Measurements from ENCODE around the gene LCK. TPM values are rescaled to one million over a fixed set of nuclear protein-coding genes. Genes with fewer than 3 reads are reported as not detected.

LCK gene
- 19.6 TPM for polyA plus RNA-seq (2013, experiment 1 of 2)
- 20.3 TPM for polyA plus RNA-seq (2013, experiment 2 of 2)

DNA sequence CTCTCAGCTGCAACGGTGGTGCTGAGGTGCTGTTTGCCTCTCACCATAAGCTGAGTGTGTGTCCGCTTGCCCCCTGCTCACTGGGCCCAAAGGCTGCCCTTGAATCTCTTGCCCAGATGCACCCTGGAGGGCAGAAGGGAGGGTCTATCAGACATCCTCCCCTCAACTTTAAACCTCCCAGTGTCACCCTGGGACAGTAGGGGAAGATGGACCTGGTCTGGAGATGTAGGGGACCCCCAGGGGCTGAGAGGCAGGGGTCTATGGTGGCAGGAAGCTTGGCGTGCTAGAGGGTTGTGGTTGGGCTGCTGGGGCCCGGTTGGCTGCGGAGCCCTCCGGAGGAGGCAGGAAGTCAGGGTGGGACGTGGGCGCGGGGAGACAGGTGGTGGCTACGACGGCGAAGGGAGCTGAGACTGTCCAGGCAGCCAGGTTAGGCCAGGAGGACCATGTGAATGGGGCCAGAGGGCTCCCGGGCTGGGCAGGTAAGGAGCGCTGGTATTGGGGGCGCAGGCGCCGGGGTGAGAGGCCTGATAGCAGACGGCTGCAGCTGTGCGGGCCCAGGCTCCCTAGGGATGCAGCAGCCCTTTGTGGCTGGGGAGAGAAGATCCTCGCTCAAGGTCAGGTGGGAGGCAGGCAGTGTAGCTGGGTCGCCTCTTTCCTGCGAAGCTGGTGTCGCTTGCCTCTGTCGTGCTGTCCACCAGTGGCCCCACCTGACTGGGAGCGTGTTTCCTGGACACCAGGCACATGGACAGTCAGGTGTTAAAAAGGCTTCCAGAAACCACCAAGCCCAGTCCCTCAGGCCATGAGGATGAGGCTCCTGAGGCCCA lies at the start of gene LCK:
Gene LCK (plus strand): TSS at position 373 of the 824 bp plus-strand sequence. CDS start 23,065 bp downstream, outside the sequence.
- WGBS (ENCODE audit: extremely low coverage, insufficient coverage, low lambda C conversion rate), result no CpG with 5 or more reads among the region's 25 CpGs
- no peaks in the 10 kb centered on the region for H3K79me1 ChIP-seq (ENCODE audit: low read length)

DNA sequence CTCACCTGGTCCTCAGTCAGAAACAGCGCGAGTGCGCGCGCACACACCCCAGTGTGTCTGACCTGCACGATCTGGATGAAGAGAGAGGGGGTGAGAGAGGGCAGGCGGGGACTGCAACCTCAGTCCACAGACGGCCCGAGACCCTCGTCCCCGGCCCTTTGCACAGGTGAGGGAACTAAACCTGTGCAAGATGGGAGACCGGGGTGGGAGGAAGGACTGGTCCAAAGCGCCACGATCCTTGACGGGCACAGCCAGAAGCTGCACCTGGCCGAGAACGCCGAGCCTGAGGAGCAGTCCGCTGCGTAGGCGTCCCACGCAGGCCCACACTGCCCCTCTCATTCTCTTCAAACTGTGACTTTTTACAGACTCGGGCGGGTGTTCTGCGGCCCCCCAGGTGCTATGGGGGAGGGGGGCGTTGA lies 46.1 kb upstream of the LCK start:
- peak overlapping the region; percentile 77 for H3K56ac ChIP-seq (ENCODE audit: low read length)
- DNase-seq, result peak; percentile 16
- H3K27ac ChIP-seq (ENCODE audit: low read depth, low read length), result no peak overlapping the region
- H3K79me2 ChIP-seq (ENCODE audit: control insufficient read depth, insufficient read depth, low read length), result no peaks in the 10 kb centered on the region
- H4K5ac ChIP-seq (ENCODE audit: low read length), result no peak overlapping the region
- no peak overlapping the region for H3K23ac ChIP-seq (ENCODE audit: low read length)
- no peak overlapping the region for H3K18ac ChIP-seq (ENCODE audit: low read length)
- H4K8ac ChIP-seq (ENCODE audit: low read depth, low read length), result no peak overlapping the region
- peak overlapping the region; percentile 58 for H3K4me2 ChIP-seq (ENCODE audit: low read length)
- H2AK5ac ChIP-seq (ENCODE audit: low read length), result no peak overlapping the region
- H3K4ac ChIP-seq (ENCODE audit: low read depth, low read length), result no peak overlapping the region
- no CpG with 5 or more reads among the region's 26 CpGs for WGBS (ENCODE audit: extremely low coverage, insufficient coverage, low lambda C conversion rate)
- H3K9ac ChIP-seq (ENCODE audit: low read length), result peak overlapping the region; percentile 67
- no peaks in the 10 kb centered on the region for H3K27me3 ChIP-seq (ENCODE audit: insufficient read depth, low read length, poor library complexity)
- H2BK120ac ChIP-seq (ENCODE audit: low read depth, low read length), result no peak overlapping the region
- H3K79me1 ChIP-seq (ENCODE audit: low read length), result no peaks in the 10 kb centered on the region
- no peaks in the 10 kb centered on the region for H3K36me3 ChIP-seq (ENCODE audit: control insufficient read depth, insufficient read depth, low read length)
- no peak overlapping the region for H2BK15ac ChIP-seq (replicated peaks; ENCODE audit: low read depth)
- H2BK5ac ChIP-seq (ENCODE audit: low read length), result no peak overlapping the region
- peaks cover 8% of the 10 kb centered on the region for H3K4me1 ChIP-seq (ENCODE audit: control insufficient read depth, low read depth, low read length)
- H3K4me3 ChIP-seq (ENCODE audit: low read length), result no peak overlapping the region

More for the DNA sequence above, at the start of gene LCK:
- Histone ChIP-seq H3K23ac (ENCODE audit: low read length) (no peak within 1 kb of the TSS), H2AK5ac (ENCODE audit: low read length) (no peak within 1 kb of the TSS), H3K4me1 (ENCODE audit: control insufficient read depth, low read depth, low read length) (peaks cover 1% of the 10 kb centered on the region), H3K79me2 (ENCODE audit: control insufficient read depth, insufficient read depth, low read length) (no peaks in the 10 kb centered on the region), H3K18ac (ENCODE audit: low read length) (no peak within 1 kb of the TSS), H3K27ac (ENCODE audit: low read depth, low read length) (no peak within 1 kb of the TSS), H3K4me2 (ENCODE audit: low read length) (no peak within 1 kb of the TSS), H4K8ac (ENCODE audit: low read depth, low read length) (no peak within 1 kb of the TSS), H3K4me3 (ENCODE audit: low read length) (no peak within 1 kb of the TSS), H2BK120ac (ENCODE audit: low read depth, low read length) (no peak within 1 kb of the TSS), H4K5ac (ENCODE audit: low read length) (no peak within 1 kb of the TSS), H3K27me3 (ENCODE audit: insufficient read depth, low read length, poor library complexity) (no peaks in the 10 kb centered on the region), H3K4ac (ENCODE audit: low read depth, low read length) (no peak within 1 kb of the TSS), H3K56ac (ENCODE audit: low read length) (peak within 1 kb of the TSS; percentile 28), H3K36me3 (ENCODE audit: control insufficient read depth, insufficient read depth, low read length) (no peaks in the 10 kb centered on the region), H2BK5ac (ENCODE audit: low read length) (no peak within 1 kb of the TSS), H3K9ac (ENCODE audit: low read length) (no peak within 1 kb of the TSS), H2BK15ac (replicated peaks; ENCODE audit: low read depth) (no peak within 1 kb of the TSS)
- no peak for DNase-seq

DNA sequence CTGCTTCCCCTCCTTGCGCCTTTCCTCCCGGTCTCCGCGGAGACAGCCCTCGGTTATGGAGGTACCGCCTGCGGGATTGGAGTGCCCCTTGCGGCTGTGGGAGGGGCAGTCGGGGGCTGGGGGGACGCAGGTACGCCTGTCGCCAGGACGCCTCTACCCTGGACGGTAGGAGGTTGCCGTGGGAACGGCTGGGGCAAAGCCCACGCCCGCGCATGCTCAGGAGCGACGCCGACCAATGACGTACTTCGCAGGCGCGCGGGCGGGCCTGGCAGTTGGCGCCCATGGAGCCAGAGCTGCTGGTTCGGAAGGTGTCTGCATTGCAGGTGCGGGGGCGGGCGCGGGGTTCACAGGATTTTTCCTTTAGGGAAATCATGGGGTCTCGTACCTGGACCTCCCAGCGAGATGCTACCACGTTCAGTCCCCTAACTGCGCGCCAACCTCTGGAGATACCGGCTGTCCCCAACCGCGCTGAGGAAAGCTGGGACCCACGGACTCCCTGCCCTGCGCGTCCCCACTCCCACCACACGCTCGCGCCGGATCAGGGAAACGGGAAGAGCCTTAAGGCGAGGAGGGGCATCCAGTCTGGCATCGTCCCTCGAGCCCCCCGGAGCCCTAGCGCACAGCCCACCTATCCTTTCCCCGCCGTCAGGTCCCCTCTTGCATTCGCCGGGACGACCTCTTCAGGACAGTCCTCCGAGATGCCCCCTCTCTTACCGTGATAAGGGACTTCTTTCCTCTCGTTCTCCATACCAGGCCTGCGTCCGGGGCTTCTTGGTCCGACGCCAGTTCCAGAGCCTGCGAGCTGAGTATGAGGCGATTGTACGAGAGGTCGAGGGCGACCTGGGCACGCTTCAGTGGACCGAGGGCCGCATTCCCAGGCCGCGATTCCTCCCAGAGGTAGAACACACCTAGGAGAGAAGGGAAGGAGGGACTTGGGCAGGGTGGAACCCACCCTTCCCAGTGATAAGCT lies 45.4 kb upstream of the LCK start, which contains the start of gene IQCC:
Gene IQCC (plus strand): TSS at position 271 of the 970 bp plus-strand sequence. CDS start 11 bp downstream, at position 282.
- peak within 1 kb of the TSS; percentile 95 for H3K23ac ChIP-seq (ENCODE audit: low read length)
- no peak within 1 kb of the TSS for H2BK5ac ChIP-seq (ENCODE audit: low read length)
- no peak within 1 kb of the TSS for H3K18ac ChIP-seq (ENCODE audit: low read length)
- no peaks in the 10 kb centered on the region for H3K36me3 ChIP-seq (ENCODE audit: control insufficient read depth, insufficient read depth, low read length)
- H3K56ac ChIP-seq (ENCODE audit: low read length), result peak within 1 kb of the TSS; percentile 97
- DNase-seq, result peak; percentile 96
- H3K27ac ChIP-seq (ENCODE audit: low read depth, low read length), result no peak within 1 kb of the TSS
- no peak within 1 kb of the TSS for H2BK15ac ChIP-seq (replicated peaks; ENCODE audit: low read depth)
- H3K4ac ChIP-seq (ENCODE audit: low read depth, low read length), result no peak within 1 kb of the TSS
- no peaks in the 10 kb centered on the region for H3K27me3 ChIP-seq (ENCODE audit: insufficient read depth, low read length, poor library complexity)
- no peak within 1 kb of the TSS for H4K5ac ChIP-seq (ENCODE audit: low read length)
- H3K79me2 ChIP-seq (ENCODE audit: control insufficient read depth, insufficient read depth, low read length), result no peaks in the 10 kb centered on the region
- WGBS (ENCODE audit: extremely low coverage, insufficient coverage, low lambda C conversion rate), result no CpG with 5 or more reads among the region's 77 CpGs
- peaks cover 6% of the 10 kb centered on the region for H3K4me1 ChIP-seq (ENCODE audit: control insufficient read depth, low read depth, low read length)
- H2BK120ac ChIP-seq (ENCODE audit: low read depth, low read length), result no peak within 1 kb of the TSS
- H4K8ac ChIP-seq (ENCODE audit: low read depth, low read length), result no peak within 1 kb of the TSS
- no peaks in the 10 kb centered on the region for H3K79me1 ChIP-seq (ENCODE audit: low read length)
- peak within 1 kb of the TSS; percentile 95 for H3K4me2 ChIP-seq (ENCODE audit: low read length)
- H3K4me3 ChIP-seq (ENCODE audit: low read length), result peak within 1 kb of the TSS; percentile 83
- H2AK5ac ChIP-seq (ENCODE audit: low read length), result no peak within 1 kb of the TSS
- peak within 1 kb of the TSS; percentile 94 for H3K9ac ChIP-seq (ENCODE audit: low read length)

DNA sequence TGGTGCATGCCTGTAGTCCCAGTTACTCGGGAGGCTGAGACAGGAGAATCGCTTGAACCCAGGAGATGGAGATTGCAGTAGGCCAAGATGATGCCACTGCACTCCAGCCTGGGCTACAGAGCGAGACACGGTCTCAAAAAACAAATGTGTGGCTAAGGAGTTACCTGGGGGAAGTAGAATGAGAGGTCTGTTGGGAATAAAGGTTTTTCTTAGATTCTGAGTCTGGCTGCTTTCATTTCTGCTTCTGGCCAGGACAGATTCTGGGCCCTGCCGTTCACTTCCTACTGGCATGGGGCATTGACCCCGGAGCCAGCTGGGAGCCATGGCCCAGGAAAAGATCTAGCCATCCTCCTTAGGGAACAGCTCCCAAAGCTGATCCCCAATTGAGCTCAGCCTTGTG lies 42.6 kb upstream of the LCK start:
- Histone ChIP-seq H3K4me1 (ENCODE audit: control insufficient read depth, low read depth, low read length) (peaks cover 3% of the 10 kb centered on the region), H2BK120ac (ENCODE audit: low read depth, low read length) (no peak overlapping the region), H2BK15ac (replicated peaks; ENCODE audit: low read depth) (no peak overlapping the region), H3K27me3 (ENCODE audit: insufficient read depth, low read length, poor library complexity) (no peaks in the 10 kb centered on the region), H3K4ac (ENCODE audit: low read depth, low read length) (no peak overlapping the region), H2AK5ac (ENCODE audit: low read length) (no peak overlapping the region), H3K9ac (ENCODE audit: low read length) (no peak overlapping the region), H3K79me1 (ENCODE audit: low read length) (no peaks in the 10 kb centered on the region), H4K5ac (ENCODE audit: low read length) (no peak overlapping the region), H2BK5ac (ENCODE audit: low read length) (no peak overlapping the region), H3K18ac (ENCODE audit: low read length) (no peak overlapping the region), H3K4me2 (ENCODE audit: low read length) (no peak overlapping the region), H3K4me3 (ENCODE audit: low read length) (no peak overlapping the region), H3K23ac (ENCODE audit: low read length) (no peak overlapping the region), H3K79me2 (ENCODE audit: control insufficient read depth, insufficient read depth, low read length) (no peaks in the 10 kb centered on the region), H3K27ac (ENCODE audit: low read depth, low read length) (no peak overlapping the region), H4K8ac (ENCODE audit: low read depth, low read length) (no peak overlapping the region), H3K36me3 (ENCODE audit: control insufficient read depth, insufficient read depth, low read length) (no peaks in the 10 kb centered on the region), H3K56ac (ENCODE audit: low read length) (no peak overlapping the region)
- WGBS (ENCODE audit: extremely low coverage, insufficient coverage, low lambda C conversion rate), result no CpG with 5 or more reads among the region's 6 CpGs
- no peak for DNase-seq

DNA sequence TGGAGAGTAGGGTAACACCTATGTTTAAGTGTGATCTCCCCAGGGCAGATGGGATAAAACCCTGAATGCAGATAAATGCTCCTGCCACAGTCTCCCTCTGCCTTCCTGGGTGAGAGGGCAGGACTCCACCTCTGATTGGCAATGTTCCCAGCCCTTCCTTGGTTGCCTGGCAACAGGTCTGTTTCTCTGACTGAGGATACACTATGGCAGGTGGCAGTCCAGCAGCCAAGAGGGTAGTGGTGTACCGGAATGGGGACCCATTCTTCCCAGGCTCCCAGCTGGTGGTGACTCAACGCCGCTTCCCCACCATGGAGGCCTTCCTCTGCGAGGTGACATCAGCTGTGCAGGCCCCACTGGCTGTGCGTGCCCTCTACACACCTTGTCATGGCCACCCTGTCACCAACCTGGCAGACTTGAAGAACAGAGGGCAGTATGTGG lies 42.2 kb upstream of the LCK start, which contains the start of gene DCDC2B:
Gene DCDC2B (plus strand): TSS at position 199 of the 438 bp plus-strand sequence. CDS start 5 bp downstream, at position 204.
- Histone ChIP-seq H3K4ac (ENCODE audit: low read depth, low read length) (no peak within 1 kb of the TSS), H2BK120ac (ENCODE audit: low read depth, low read length) (no peak within 1 kb of the TSS), H3K79me1 (ENCODE audit: low read length) (no peaks in the 10 kb centered on the region), H3K4me1 (ENCODE audit: control insufficient read depth, low read depth, low read length) (peaks cover 3% of the 10 kb centered on the region), H3K4me3 (ENCODE audit: low read length) (no peak within 1 kb of the TSS), H2BK15ac (replicated peaks; ENCODE audit: low read depth) (no peak within 1 kb of the TSS), H3K27me3 (ENCODE audit: insufficient read depth, low read length, poor library complexity) (no peaks in the 10 kb centered on the region), H2BK5ac (ENCODE audit: low read length) (no peak within 1 kb of the TSS), H3K4me2 (ENCODE audit: low read length) (no peak within 1 kb of the TSS), H3K36me3 (ENCODE audit: control insufficient read depth, insufficient read depth, low read length) (no peaks in the 10 kb centered on the region), H4K8ac (ENCODE audit: low read depth, low read length) (no peak within 1 kb of the TSS), H3K9ac (ENCODE audit: low read length) (no peak within 1 kb of the TSS), H2AK5ac (ENCODE audit: low read length) (no peak within 1 kb of the TSS), H3K23ac (ENCODE audit: low read length) (no peak within 1 kb of the TSS), H4K5ac (ENCODE audit: low read length) (no peak within 1 kb of the TSS), H3K18ac (ENCODE audit: low read length) (no peak within 1 kb of the TSS), H3K56ac (ENCODE audit: low read length) (no peak within 1 kb of the TSS), H3K79me2 (ENCODE audit: control insufficient read depth, insufficient read depth, low read length) (no peaks in the 10 kb centered on the region), H3K27ac (ENCODE audit: low read depth, low read length) (no peak within 1 kb of the TSS)
- no CpG with 5 or more reads among the region's 5 CpGs for WGBS (ENCODE audit: extremely low coverage, insufficient coverage, low lambda C conversion rate)
- peak; percentile 62 for DNase-seq

Measured in mesendoderm (in vitro differentiated cells).